ENCODE results near the gene MS4A12.
"Not testable (repeated sequence)": the region's sequence is repeated elsewhere in the genome, so short reads cannot be mapped to it uniquely, and the experiment has no call there.

MS4A12 gene

DNA sequence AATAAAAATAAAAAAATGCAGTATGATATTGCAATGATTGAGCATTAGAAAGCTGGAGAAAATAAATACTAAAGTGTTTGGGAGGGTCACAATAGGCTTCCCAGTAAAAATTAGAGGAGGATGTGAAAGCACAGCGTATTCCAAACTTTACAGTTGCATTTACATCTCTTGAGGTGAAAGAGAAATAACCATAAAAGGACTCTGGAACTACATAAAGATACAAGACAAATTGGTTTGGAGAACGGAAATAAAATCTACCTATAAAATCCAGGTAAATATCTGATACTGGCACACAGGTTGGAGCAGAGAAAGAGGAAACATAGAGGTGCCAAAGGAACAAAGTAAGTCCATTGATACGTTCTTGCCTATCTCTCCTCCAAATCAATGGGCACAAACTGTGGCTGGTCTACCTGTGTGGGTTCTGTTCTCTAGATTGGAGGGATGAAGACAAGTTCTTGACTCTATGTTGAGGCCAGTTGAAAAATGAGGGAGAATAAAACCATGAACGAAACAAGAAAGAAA, at the start of gene MS4A12:
TSS of gene MS4A12 (plus strand) at position 291 of the 522 bp plus-strand sequence. CDS start 4,541 bp downstream, outside the sequence.
- DNase-seq, result no peak

GRCh38 chr11:60447070-60447469, 45.5 kb upstream of the MS4A12 start:
- no peak for DNase-seq

DNA sequence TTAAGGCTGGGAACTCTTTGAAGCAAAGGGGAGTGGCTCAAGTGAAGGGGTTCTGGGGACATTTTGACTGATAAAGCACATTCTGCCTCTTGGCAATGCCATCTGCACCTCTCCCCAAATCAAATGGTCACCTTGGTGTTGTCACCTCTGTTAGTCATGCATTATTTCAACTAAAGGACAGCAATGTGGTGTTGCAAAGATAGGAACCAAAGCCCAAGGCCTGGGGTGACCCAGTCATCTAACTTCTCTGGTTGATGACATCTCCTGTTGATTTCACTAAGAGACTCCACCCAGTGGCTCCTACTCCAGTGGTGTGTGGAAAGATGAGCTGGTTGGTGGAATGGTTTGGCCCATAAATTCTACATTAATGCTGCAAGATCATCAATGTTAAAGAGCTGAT, 44.7 kb upstream of the MS4A12 start:
- no peak for DNase-seq

- DNase-seq, result not testable (repeated sequence)
Measured at GRCh38 chr11:60451185-60451584, 41.4 kb upstream of the MS4A12 start.

DNA sequence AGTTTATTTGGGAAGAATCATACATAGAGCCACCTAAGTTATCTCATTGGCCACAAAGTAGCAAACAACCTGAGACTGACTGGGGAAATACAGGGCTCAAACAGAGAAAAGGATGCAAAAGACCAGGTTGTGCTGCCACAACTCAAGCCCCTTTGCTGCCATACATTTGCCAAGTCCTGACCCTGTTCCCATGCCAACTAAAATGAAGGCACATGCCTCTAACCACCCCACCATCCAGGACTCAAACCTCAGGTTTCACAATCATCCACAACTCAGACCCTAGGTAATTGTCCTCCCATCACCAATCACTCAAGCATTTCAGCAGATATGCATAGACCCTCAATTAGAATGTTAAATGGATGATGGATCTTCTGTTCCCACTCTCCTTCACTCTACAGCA, 38.4 kb upstream of the MS4A12 start:
- DNase-seq, result no peak

DNA sequence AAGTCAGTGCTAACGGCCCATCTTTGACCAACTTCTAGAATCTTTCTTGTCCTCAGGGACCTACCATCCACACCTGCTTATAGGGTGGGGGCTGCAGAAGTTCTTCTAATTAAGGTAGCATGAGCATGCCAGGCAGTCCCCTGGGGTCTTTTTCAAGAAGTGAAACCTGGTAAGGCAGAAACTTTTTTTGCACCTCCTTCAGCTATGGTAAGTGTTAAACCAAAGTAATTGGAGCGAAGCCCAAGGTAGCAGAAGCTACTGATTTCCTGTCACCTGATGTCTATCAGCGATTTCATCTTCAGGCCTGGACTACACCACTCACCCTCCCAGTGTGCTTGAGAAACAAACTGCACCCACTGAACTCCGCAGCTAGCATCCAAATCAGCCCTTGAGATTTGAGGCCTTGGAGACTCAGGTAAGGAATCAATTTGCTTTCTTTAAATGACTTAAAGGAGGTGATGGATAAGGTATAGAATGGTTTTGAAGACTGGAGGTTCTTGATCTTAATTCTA, 37.0 kb upstream of the MS4A12 start, which contains the start of gene MS4A1:
TSS of gene MS4A1 (plus strand) at position 317 of the 512 bp plus-strand sequence. CDS start 6,528 bp downstream, outside the sequence.
- DNase-seq, result no peak

- no peak for DNase-seq
Measured at GRCh38 chr11:60457576-60457975, 35.0 kb upstream of the MS4A12 start.

- DNase-seq, result no peak
Measured at GRCh38 chr11:60459345-60459744, 33.2 kb upstream of the MS4A12 start.

DNA sequence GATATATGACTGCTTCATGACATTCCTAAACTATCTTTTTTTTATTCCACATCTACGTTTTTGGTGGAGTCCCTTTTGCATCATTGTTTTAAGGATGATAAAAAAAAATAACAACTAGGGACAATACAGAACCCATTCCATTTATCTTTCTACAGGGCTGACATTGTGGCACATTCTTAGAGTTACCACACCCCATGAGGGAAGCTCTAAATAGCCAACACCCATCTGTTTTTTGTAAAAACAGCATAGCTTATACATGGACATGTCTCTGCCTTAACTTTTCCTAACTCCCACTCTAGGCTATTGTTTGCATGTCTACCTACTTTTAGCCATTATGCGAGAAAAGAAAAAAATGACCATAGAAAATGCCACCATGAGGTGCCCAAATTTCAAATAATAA, 23.7 kb upstream of the MS4A12 start:
- no peak for DNase-seq

GRCh38 chr11:60469723-60470122, 22.9 kb upstream of the MS4A12 start:
- DNase-seq, result no peak

DNA sequence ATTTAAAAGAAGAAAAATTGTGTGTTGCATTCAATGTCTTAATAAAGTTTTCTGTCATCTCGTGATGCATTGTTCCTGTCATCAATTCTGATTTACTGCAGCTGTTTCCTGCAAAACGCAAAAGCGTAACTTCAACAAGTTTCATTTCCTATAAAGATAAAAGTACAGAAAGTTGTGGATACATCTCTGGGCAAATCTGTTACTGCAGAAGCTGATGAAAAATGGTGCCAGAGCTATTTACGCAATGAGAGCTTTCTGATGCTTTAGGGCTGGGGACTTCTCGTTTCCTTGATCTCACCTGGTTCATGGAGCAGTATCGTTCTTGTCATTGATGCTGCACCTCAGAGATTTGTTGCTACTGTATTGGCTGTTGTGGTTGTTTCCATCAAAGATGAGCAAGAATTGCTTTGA, 15.5 kb upstream of the MS4A12 start:
- DNase-seq, result no peak

DNA sequence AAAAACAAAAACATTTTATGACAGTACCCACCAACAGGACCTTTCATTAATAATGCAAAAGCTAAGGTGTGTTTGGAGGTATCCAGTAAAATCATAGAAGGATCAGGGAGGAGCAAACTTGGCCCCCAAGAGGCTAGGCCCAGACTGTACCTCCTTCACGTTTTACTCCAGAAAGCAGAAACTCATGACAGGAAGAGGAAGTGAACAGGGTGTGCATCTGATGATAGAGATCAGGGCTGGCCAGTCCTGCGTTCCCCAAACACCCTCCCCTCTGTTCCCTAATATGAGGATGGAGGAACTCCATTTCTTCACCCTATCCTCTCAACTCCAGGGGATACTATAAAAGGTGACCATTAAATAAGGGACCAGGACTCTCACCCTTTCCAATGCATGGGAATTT, 10.2 kb upstream of the MS4A12 start:
- DNase-seq, result no peak

DNA sequence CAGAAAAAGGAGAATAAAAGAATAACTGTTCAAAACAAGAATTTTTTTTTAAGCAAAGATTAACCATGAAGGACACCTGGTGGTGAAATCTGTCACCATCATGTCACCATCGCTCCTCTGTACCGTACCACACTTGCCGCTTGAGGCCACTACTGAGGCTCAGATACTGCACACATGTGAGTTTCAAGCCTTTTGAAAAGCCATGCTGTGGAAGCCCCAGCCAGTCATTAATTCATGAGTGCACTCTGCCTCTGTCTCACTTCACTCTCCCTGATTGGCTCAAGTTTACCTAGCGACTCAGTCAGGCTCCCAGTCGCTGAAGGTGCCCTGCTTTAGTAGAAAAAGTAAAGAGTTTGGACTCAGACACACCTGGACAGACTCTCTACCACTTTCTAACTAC, 6.6 kb upstream of the MS4A12 start:
- no peak for DNase-seq

- no peak for DNase-seq
Measured at GRCh38 chr11:60493454-60493853, 876 bp downstream of the MS4A12 start.

DNA sequence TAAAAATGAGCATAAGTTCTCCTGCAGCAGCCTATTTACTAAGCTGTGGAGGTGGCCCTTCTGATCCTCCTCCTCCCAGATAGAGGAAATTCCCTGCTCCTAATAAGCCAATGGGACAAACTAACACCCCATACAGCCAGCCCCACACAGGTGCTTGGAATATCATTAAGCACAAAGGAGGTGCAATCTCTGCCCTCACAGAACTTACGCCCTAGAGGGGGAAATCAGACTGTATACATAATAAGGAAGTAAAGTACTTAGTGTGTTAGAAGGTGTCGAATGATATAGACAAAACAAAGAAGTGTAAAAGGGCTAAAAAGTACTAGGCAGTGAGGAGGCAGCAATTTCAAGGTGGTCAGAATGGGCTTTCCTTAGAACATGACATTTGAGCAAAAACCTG, 5.8 kb downstream of the MS4A12 start:
- DNase-seq, result no peak

DNA sequence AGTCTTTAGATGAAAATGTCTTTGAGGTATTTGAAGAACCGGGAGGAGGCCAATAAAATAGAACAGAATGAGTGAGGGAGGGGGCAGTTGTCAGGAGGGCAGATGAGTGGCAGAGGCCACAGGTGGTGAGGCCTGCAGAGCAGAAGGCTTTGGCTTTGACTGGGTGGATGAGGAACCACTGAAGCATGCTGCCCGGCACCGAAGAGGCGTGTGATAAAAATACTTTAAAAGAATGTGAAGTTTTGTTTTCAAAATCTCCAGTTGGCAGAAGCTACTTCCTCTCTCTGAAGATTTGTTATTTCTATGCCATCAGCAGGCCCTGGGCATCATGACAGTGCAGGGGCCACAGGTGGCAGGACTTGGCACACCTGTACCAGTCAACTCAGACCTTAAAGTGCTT, 6.3 kb downstream of the MS4A12 start:
- DNase-seq, result no peak

GRCh38 chr11:60500276-60500910, 7.8 kb downstream of the MS4A12 start:
- no peak for DNase-seq

DNA sequence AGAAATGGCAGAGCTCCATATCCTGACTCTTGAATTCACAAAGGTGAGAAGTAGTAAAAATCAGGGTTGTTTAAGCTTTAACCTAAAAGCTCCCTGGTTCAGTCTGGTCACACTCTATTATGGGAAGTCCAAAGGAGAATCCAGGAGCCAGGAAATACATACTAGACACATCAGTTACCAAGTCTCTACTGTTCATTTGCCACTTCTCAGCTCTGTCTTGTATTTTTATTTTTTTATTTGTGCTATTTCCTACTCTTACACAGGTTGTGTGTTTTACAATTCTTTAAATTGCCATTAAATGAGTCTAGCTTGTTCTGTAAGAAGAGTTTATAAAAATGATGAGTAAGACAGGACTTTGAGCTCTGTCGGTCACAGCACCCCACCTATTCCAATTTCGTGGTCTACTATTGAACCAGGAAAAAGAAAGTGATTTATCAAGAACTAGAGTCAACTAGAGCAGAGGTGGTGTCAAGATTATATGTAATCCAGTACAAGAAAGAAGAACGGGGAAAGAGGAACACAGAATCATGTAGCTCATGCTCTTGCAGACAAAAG, 9.7 kb downstream of the MS4A12 start:
- DNase-seq, result no peak

- DNase-seq, result no peak
Measured at GRCh38 chr11:60504219-60504905, 11.8 kb downstream of the MS4A12 start.

DNA sequence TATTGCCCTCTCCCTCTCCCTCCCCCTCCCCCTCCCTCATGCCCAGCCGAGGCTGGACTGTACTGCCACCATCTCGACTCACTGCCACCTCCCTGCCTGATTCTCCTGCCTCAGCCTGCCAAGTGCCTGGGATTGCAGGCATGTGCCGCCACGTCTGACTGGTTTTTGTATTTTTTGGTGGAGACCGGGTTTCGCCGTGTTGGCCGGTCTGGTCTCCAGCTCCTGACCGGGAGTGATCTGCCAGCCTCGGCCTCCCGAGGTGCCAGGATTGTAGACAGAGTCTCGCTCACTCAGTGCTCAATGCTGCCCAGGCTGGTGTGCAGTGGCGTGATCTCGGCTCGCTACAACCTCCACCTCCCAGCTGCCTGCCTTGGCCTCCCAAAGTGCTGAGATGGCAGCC, 17.0 kb downstream of the MS4A12 start:
- DNase-seq, result not testable (repeated sequence)

GRCh38 chr11:60510209-60510608, 17.6 kb downstream of the MS4A12 start:
- DNase-seq, result not testable (repeated sequence)

GRCh38 chr11:60511393-60511792, 18.8 kb downstream of the MS4A12 start:
- DNase-seq, result no peak

DNA sequence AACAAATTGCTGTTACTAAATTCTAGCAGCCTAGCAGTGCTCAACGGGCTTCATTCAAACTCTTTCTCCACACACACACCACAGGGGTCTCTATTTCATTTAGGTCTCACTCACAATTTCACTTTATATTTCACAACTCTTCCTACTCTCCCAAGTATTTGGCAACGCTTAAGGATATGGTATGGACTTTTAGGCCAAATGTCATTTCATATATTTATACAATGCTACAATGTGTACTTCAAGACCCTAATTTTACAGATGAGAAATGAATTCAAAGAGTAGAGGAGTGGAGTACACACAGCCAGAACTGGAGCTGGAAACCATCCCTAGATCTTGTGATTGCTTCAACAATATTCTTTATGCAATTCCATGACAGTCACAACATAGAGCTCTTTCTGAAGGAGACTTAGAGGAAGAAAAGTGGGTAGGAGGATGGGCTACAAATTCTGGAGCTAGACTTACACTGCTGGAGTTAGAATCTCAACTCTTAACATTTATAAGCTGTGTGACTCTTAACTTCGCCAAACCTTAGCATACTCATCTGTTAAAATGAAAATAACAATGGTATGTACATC, 20.2 kb downstream of the MS4A12 start:
- DNase-seq, result no peak
